Retinal pigment epithelial cell (primary cell): Measurements from ENCODE around the gene TPRX1.
"Not testable (repeated sequence)": the region's sequence is repeated elsewhere in the genome, so short reads cannot be mapped to it uniquely, and the experiment has no call there.

Source experiments
- DNase-seq: peaks from one replicate; pipeline ENCODE4 v3.0.0-alpha.2; 2010; ENCODE audit warnings: low read depth
- H3K4me3 ChIP-seq: 2 replicates; pipeline ENCODE4 v1.5.1; 2011; ENCODE audit warnings: mild to moderate bottlenecking, low read length, control low read depth, moderate library complexity
- CTCF ChIP-seq: conservative IDR thresholded peaks from 2 replicates; pipeline ENCODE4 v1.5.1; 2011; ENCODE audit warnings: low read depth, low read length, control low read depth, inconsistent platforms

The TPRX1 gene

DNA sequence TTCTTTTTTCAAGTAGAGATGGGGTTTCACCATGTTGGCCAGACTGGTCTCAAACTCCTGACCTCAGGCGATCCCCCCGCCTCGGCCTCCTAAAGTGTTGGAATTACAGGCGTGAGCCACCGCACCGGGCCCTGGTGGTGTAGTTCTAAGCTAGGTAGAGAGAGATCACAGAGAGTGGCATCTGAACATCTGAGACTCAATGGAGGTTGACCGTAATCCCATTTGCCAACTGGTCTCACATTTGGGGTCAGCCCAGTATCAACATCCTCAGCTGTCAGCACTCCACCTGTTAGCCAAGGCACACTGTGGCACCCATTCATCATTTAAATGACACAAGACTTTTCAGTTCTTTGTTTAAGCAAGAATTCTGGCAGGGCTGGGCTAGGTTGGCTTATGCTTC, 17.8 kb downstream of the TPRX1 start:
- no peak for DNase-seq
- no peak overlapping the region for H3K4me3 ChIP-seq
- TF ChIP-seq CTCF, result no peak

DNA sequence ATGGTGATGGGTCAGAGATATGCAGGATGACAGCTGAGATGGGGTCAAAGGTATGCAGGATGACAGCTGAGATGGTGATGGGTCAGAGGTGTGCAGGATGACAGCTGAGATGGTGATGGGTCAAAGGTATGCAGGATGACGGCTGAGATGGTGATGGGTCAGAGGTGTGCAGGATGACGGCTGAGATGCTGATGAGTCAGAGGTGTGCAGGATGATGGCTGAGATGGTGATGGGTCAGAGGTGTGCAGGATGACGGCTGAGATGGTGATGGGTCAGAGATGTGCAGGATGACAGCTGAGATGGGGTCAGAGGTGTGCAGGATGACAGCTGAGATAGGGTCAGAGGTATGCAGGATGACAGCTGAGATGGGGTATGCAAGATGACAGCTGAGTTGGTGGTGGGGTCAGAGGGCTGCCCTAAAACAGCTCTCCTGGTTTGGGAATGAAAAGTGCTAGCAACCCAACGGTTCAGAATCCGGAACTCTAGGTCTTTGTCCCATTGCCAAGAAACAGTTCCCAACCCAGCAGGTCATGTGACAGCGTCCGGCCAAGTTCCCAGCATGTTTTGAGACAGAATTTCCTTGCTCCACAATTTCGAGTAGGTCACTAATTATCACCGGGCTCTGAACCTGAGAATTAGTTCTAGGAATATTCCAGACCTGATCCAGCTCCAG, 22.6 kb downstream of the TPRX1 start:
- no peak for DNase-seq
- TF ChIP-seq CTCF, result no peak
- no peak overlapping the region for H3K4me3 ChIP-seq

DNA sequence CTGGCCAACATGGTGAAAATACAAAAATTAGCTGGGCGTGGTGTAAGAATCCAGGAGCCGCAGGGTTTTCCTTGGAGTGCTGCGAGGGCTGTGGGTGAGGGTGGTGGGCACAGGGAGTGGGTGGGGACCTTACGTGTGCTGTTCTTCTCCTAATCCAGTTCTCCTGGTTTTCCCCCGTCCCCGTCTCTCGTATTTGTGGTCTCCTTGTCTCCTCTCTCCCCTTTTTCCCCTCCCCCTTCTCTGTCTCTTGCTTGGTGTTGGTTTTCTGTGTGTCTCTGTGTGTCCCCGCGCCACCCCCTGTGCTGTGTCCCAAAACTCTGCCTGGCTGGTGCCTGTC, 24.2 kb downstream of the TPRX1 start:
- TF ChIP-seq CTCF, result no peak
- peak overlapping the region; percentile 85 for H3K4me3 ChIP-seq
- DNase-seq, result no peak

GRCh38 chr19:47779524-47780214, 24.7 kb downstream of the TPRX1 start:
- DNase-seq, result no peak
- H3K4me3 ChIP-seq, result peak overlapping the region; percentile 85
- TF ChIP-seq CTCF, result no peak

GRCh38 chr19:47778954-47779351, 25.4 kb downstream of the TPRX1 start:
- peak overlapping the region; percentile 85 for H3K4me3 ChIP-seq
- DNase-seq, result no peak
- no peak for TF ChIP-seq CTCF

DNA sequence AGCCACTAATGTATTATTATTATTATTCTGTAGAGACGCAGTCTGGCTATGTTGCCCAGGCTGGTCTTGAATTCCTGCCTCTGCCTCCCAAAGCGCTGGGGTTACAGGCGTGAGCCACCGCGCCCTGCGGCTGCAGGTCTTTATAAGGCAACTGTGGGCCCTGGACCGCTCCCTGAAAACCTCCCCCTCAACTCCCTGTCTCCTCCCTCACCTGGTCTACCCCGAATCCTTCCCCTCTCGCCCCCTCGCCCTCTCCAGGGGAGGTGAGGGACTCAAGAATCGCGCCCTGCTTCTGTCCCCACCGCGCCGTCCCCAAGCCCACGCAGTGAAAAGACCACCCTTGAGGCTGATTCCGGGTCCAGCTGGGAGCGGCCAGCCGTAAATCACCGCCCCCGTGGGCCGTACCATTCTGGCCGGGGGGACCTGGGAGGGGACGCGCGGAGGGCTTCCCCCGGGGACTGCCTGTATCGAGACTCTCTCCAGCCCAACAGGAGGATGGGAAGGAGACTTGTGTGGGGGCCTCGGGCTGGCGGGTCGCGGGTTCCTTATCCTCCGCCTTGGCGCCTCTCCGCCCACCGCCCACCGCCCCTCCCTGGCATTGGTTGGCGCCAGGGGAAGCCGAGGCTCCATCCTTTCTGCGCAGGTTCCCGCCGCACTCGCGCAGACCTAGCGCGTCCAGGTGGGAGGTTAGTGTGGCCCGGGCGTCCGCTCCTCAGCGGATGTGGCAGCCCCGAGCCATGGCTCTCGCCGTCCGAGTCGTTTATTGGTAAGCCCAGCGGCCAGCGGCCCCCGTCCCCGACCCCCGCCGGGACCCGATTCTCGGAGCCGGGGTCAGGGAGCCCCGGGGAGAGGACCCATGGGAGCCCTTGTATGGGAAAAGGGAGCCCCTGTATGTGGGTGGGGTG, 26.1 kb downstream of the TPRX1 start, which contains the start of gene SELENOW:
Gene SELENOW, plus strand, starts transcription at position 655 of the 905 bp plus-strand sequence. Its CDS starts 83 bp downstream, at position 738.
- H3K4me3 ChIP-seq, result peak within 1 kb of the TSS; percentile 85
- no peak for DNase-seq
- no peak for TF ChIP-seq CTCF

- H3K4me3 ChIP-seq, result peak overlapping the region; percentile 85
- DNase-seq, result not testable (repeated sequence)
These were observed 26.9 kb downstream of the TPRX1 start for GRCh38 chr19:47777245-47778048.
